HuH-7.5 (cell line): ENCODE data around the gene TALDO1.

ENCODE experiments used
- DNase-seq: peaks from one replicate; pipeline ENCODE4 v3.0.0; 2011; ENCODE audit warnings: low spot score

Gene TALDO1

GRCh38 chr11:747158-748006 lies at the start of gene TALDO1:
Gene TALDO1 (plus strand): TSS chr11:747464. CDS start chr11:747482, 18 bp downstream.
- peak; percentile 84 for DNase-seq

GRCh38 chr11:697811-698311 lies 49.4 kb upstream of the TALDO1 start:
- DNase-seq, result no peak

DNA sequence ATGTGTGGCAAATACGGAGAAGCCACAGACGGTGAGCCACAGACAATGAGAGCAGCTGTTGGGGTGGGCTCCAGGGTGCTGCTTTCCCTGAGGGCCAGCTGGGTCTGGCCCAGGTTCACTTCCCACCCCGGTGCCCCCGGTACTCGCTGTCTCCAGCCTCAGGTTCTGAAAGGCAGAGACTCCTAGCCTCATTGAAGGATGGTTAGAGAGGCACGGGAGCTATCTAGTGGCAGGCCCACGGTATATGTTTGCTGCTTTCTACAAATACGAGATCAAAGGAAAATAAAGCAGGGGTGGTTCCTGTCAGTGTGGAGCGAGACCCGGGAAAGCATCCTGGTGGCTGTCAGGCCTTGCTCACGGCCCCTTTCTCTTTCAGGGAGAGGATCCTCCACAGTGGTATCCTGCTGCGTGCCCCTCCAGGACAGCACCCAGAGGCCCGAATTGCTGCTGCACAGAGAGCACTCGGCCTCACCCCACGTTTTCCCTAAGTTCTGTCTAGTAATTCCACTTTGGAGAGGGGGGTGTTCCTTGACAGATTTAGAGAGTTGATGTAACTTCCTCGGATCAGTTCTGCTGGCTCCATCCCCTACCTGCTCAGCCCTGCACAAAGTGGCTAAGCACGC lies 48.7 kb upstream of the TALDO1 start:
- DNase-seq, result no peak

DNA sequence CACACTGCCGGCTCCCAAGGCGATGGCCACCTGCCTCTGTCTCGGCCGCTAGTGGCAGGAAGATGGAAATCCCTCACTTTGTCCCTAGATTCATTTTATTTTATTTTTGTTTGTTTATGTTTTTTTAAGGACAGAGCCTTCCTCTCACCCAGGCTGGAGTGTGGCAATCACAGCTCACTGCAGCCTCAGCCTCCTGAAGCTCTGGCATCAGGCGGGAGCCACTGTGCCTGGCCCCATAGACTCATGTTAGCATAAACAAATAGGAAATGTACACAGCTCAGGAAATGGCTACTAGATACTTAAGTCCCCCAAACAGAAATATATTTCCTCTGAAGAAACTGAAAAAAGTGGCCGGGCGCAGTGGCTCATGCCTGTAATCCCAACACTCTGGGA lies 48.2 kb upstream of the TALDO1 start:
- DNase-seq, result no peak

- no peak for DNase-seq
Measured at GRCh38 chr11:699753-700152, 47.5 kb upstream of the TALDO1 start.

DNA sequence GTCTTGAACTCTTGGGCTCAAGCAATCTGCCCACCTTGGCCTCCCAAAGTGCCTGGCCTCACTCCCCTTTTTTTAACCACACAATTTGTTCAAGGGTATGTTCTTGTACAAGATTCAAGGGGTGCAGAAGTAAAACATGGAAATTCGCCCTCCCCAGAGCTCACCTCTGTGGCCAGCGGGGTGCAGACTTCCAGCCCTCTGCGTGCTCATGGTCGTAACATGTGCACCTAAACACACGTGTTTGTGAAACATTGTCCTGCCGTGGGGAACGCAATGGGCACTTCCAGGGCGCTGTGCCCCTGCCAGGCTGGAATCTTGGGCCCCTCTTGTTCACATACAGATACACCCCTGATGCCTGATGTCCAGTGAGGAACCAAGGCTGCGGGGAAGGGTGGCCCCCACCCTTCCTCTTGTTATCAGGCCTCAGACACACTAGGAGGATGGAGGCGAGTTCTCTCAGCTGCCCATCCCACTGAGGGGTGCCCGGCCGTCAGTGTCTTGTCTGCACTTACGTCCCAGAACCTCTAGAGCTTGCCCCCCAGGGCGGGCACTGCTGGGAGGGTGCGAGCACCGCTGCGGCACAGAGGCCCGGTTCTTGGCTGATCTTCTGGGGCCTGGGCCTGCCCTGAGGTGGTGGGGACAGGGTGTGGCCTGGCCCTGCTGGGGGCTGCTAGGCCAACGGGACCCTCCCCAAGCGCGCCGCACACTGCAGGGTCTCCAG lies 45.4 kb upstream of the TALDO1 start:
- no peak for DNase-seq

DNA sequence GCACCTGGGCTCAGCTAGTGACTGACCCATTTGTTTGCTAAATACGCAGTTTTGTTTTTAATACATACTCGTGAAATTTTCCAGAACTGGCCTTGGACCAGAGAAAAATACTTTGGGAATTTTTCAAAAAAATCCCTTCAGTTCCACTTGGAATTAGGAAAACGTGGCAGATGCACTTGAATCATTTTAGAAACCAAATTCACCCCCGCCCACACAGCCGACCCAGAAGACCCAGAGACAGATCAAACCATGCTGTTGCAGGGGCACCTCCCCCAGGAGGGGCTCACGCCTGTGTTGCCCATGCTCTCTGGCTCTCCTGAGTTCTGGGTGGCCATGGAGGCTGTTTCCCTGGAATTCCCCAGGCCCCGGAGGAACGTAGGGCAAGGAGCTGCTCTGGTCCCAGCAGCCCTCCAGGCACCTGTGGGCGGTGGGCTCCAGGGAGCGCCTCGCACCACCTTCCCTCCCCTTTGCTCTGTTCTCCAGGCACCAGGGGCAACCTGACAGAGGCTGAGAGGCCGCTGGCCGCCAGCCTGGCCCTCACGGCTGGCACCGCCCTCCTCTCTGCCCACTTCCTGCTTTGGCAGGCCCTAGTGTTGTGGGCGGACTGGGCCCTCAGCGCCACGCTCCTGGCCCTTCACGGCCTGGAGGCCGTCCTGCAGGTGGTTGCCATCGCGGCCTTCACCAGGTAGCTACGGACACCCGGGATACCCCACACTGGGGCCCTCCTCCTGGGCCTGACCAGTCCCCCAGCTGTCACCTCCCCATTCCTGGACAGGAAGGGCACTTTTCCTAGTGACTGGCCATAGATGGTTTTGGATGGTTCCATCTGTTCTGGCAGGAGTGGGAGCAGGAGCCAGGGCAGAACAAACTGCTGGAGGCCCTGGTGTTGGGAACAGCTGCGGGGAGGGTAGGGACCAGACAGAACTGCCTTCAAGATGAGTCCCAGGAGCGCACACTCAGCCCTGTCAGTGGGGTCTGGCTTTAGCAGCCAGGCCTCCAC lies 44.5 kb upstream of the TALDO1 start:
- DNase-seq, result no peak

- no peak for DNase-seq
Measured at GRCh38 chr11:703506-703905, 43.8 kb upstream of the TALDO1 start.

- DNase-seq, result no peak
Measured at GRCh38 chr11:704228-704674, 43.0 kb upstream of the TALDO1 start.

- no peak for DNase-seq
Measured at GRCh38 chr11:704781-705645, 42.3 kb upstream of the TALDO1 start.

GRCh38 chr11:705646-706438 lies 41.4 kb upstream of the TALDO1 start, which contains the start of gene EPS8L2:
Gene EPS8L2 (plus strand): TSS chr11:706231. CDS start chr11:709408, 3,177 bp downstream.
- no peak for DNase-seq

DNA sequence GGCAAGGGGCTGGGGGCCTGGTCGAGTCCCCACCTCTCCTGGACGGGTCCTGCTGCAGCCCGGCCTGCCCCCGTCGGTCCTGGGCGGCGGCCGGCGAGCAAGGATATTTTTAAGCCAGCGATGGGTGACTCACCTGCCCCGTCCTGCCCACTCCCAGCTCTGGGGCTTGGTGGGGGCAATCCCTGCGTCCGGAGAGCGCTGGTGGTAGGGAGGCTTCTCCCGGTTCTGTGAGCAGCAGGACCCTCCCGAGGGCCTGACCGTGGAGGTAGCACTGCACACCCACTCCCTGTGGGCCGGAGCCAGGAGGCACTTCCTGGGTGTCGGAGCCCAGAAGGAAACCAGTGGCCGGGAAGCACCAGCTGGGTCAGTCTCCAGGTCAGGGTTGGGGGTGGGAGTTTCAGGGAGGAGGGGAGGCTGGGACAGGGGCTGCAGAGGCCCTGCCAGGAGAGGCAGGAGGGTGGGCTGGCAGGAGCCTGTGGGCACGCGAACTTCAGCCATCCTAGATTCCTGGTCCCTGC lies 40.8 kb upstream of the TALDO1 start:
- DNase-seq, result no peak

GRCh38 chr11:706957-707816 lies 40.1 kb upstream of the TALDO1 start:
- peak; percentile 79 for DNase-seq

- DNase-seq, result no peak
Measured at GRCh38 chr11:707817-708420, 39.3 kb upstream of the TALDO1 start.

- DNase-seq, result no peak
Measured at GRCh38 chr11:708511-708910, 38.8 kb upstream of the TALDO1 start.

GRCh38 chr11:709109-709997 lies 37.9 kb upstream of the TALDO1 start:
- DNase-seq, result no peak

GRCh38 chr11:714436-714835 lies 32.8 kb upstream of the TALDO1 start:
- DNase-seq, result no peak
